ENCODE results near the gene DECR2.
"Not testable (repeated sequence)": the region's sequence is repeated elsewhere in the genome, so short reads cannot be mapped to it uniquely, and the experiment has no call there.

Gene DECR2

GRCh38 chr16:361341-361871 lies 40.3 kb upstream of the DECR2 start:
- Histone ChIP-seq H3K4me3 (ENCODE audit: low read length) (no peak overlapping the region), H3K4me1 (ENCODE audit: control insufficient read depth, low read depth, low read length) (no peaks in the 10 kb centered on the region), H3K36me3 (ENCODE audit: control insufficient read depth, low read depth, low read length) (peaks cover 3% of the 10 kb centered on the region), H3K27me3 (ENCODE audit: control insufficient read depth, insufficient read depth, low read length) (no peaks in the 10 kb centered on the region), H3K9ac (ENCODE audit: low read length) (no peak overlapping the region), H3K27ac (ENCODE audit: low read length) (no peak overlapping the region), H3K9me3 (ENCODE audit: control insufficient read depth, low read depth, low read length) (no peaks in the 10 kb centered on the region)

- no peaks in the 10 kb centered on the region for H3K4me1 ChIP-seq (ENCODE audit: control insufficient read depth, low read depth, low read length)
- no peak overlapping the region for H3K27ac ChIP-seq (ENCODE audit: low read length)
- H3K4me3 ChIP-seq (ENCODE audit: low read length) = no peak overlapping the region
- no peak overlapping the region for H3K9ac ChIP-seq (ENCODE audit: low read length)
- H3K9me3 ChIP-seq (ENCODE audit: control insufficient read depth, low read depth, low read length) = no peaks in the 10 kb centered on the region
- peaks cover 8% of the 10 kb centered on the region for H3K36me3 ChIP-seq (ENCODE audit: control insufficient read depth, low read depth, low read length)
- no peaks in the 10 kb centered on the region for H3K27me3 ChIP-seq (ENCODE audit: control insufficient read depth, insufficient read depth, low read length)
Measured at GRCh38 chr16:361872-362701, 39.6 kb upstream of the DECR2 start.

- H3K27ac ChIP-seq (ENCODE audit: low read length); H3K9ac ChIP-seq (ENCODE audit: low read length): not testable (repeated sequence)
Measured at GRCh38 chr16:362702-362999, 39.0 kb upstream of the DECR2 start.

GRCh38 chr16:363110-363765 lies 38.4 kb upstream of the DECR2 start:
- Histone ChIP-seq H3K9me3 (ENCODE audit: control insufficient read depth, low read depth, low read length) (no peaks in the 10 kb centered on the region), H3K27me3 (ENCODE audit: control insufficient read depth, insufficient read depth, low read length) (no peaks in the 10 kb centered on the region), H3K4me3 (ENCODE audit: low read length) (no peak overlapping the region)

More at GRCh38 chr16:362702-362999, 39.0 kb upstream of the DECR2 start:
- not testable (repeated sequence) for H3K27me3 ChIP-seq (ENCODE audit: control insufficient read depth, insufficient read depth, low read length); H3K4me1 ChIP-seq (ENCODE audit: control insufficient read depth, low read depth, low read length); H3K4me3 ChIP-seq (ENCODE audit: low read length); H3K9me3 ChIP-seq (ENCODE audit: control insufficient read depth, low read depth, low read length)
- H3K36me3 ChIP-seq (ENCODE audit: control insufficient read depth, low read depth, low read length) = peaks cover 13% of the 10 kb centered on the region

GRCh38 chr16:363766-364490 lies 37.8 kb upstream of the DECR2 start:
- no peak overlapping the region for H3K27ac ChIP-seq (ENCODE audit: low read length)
- peaks cover 26% of the 10 kb centered on the region for H3K36me3 ChIP-seq (ENCODE audit: control insufficient read depth, low read depth, low read length)
- H3K27me3 ChIP-seq (ENCODE audit: control insufficient read depth, insufficient read depth, low read length) = no peaks in the 10 kb centered on the region
- no peaks in the 10 kb centered on the region for H3K9me3 ChIP-seq (ENCODE audit: control insufficient read depth, low read depth, low read length)
- no peak overlapping the region for H3K9ac ChIP-seq (ENCODE audit: low read length)
- no peak overlapping the region for H3K4me3 ChIP-seq (ENCODE audit: low read length)
- H3K4me1 ChIP-seq (ENCODE audit: control insufficient read depth, low read depth, low read length) = no peaks in the 10 kb centered on the region

More at GRCh38 chr16:363110-363765, 38.4 kb upstream of the DECR2 start:
- H3K27ac ChIP-seq (ENCODE audit: low read length) = no peak overlapping the region
- no peak overlapping the region for H3K9ac ChIP-seq (ENCODE audit: low read length)
- peaks cover 19% of the 10 kb centered on the region for H3K36me3 ChIP-seq (ENCODE audit: control insufficient read depth, low read depth, low read length)
- H3K4me1 ChIP-seq (ENCODE audit: control insufficient read depth, low read depth, low read length) = no peaks in the 10 kb centered on the region

GRCh38 chr16:364595-365491 lies 36.8 kb upstream of the DECR2 start:
- no peaks in the 10 kb centered on the region for H3K9me3 ChIP-seq (ENCODE audit: control insufficient read depth, low read depth, low read length)
- H3K36me3 ChIP-seq (ENCODE audit: control insufficient read depth, low read depth, low read length) = peaks cover 28% of the 10 kb centered on the region
- H3K4me1 ChIP-seq (ENCODE audit: control insufficient read depth, low read depth, low read length) = no peaks in the 10 kb centered on the region
- H3K4me3 ChIP-seq (ENCODE audit: low read length) = no peak overlapping the region
- H3K27ac ChIP-seq (ENCODE audit: low read length) = no peak overlapping the region
- H3K9ac ChIP-seq (ENCODE audit: low read length) = no peak overlapping the region
- H3K27me3 ChIP-seq (ENCODE audit: control insufficient read depth, insufficient read depth, low read length) = no peaks in the 10 kb centered on the region

- Histone ChIP-seq H3K4me3 (ENCODE audit: low read length) (no peak overlapping the region), H3K9ac (ENCODE audit: low read length) (no peak overlapping the region), H3K4me1 (ENCODE audit: control insufficient read depth, low read depth, low read length) (no peaks in the 10 kb centered on the region), H3K27me3 (ENCODE audit: control insufficient read depth, insufficient read depth, low read length) (no peaks in the 10 kb centered on the region), H3K9me3 (ENCODE audit: control insufficient read depth, low read depth, low read length) (no peaks in the 10 kb centered on the region), H3K27ac (ENCODE audit: low read length) (no peak overlapping the region), H3K36me3 (ENCODE audit: control insufficient read depth, low read depth, low read length) (peaks cover 30% of the 10 kb centered on the region)
Measured at GRCh38 chr16:366476-366875, 35.2 kb upstream of the DECR2 start.

GRCh38 chr16:367333-367903 lies 34.3 kb upstream of the DECR2 start:
- H3K9me3 ChIP-seq (ENCODE audit: control insufficient read depth, low read depth, low read length) = no peaks in the 10 kb centered on the region
- H3K27ac ChIP-seq (ENCODE audit: low read length) = no peak overlapping the region
- no peaks in the 10 kb centered on the region for H3K4me1 ChIP-seq (ENCODE audit: control insufficient read depth, low read depth, low read length)
- H3K4me3 ChIP-seq (ENCODE audit: low read length) = no peak overlapping the region
- H3K36me3 ChIP-seq (ENCODE audit: control insufficient read depth, low read depth, low read length) = peaks cover 36% of the 10 kb centered on the region
- H3K9ac ChIP-seq (ENCODE audit: low read length) = no peak overlapping the region
- no peaks in the 10 kb centered on the region for H3K27me3 ChIP-seq (ENCODE audit: control insufficient read depth, insufficient read depth, low read length)

- H3K4me1 ChIP-seq (ENCODE audit: control insufficient read depth, low read depth, low read length) = no peaks in the 10 kb centered on the region
- peaks cover 42% of the 10 kb centered on the region for H3K36me3 ChIP-seq (ENCODE audit: control insufficient read depth, low read depth, low read length)
- H3K27me3 ChIP-seq (ENCODE audit: control insufficient read depth, insufficient read depth, low read length) = no peaks in the 10 kb centered on the region
- H3K9me3 ChIP-seq (ENCODE audit: control insufficient read depth, low read depth, low read length) = no peaks in the 10 kb centered on the region
- H3K27ac ChIP-seq (ENCODE audit: low read length) = no peak overlapping the region
- no peak overlapping the region for H3K9ac ChIP-seq (ENCODE audit: low read length)
- H3K4me3 ChIP-seq (ENCODE audit: low read length) = no peak overlapping the region
Measured at GRCh38 chr16:368388-369158, 33.1 kb upstream of the DECR2 start.

GRCh38 chr16:369275-369865 lies 32.3 kb upstream of the DECR2 start:
- H3K4me1 ChIP-seq (ENCODE audit: control insufficient read depth, low read depth, low read length) = no peaks in the 10 kb centered on the region
- H3K27me3 ChIP-seq (ENCODE audit: control insufficient read depth, insufficient read depth, low read length) = no peaks in the 10 kb centered on the region
- H3K36me3 ChIP-seq (ENCODE audit: control insufficient read depth, low read depth, low read length) = peaks cover 48% of the 10 kb centered on the region
- peak overlapping the region; percentile 64 for H3K4me3 ChIP-seq (ENCODE audit: low read length)
- H3K9ac ChIP-seq (ENCODE audit: low read length) = peak overlapping the region; percentile 39
- H3K27ac ChIP-seq (ENCODE audit: low read length) = no peak overlapping the region
- H3K9me3 ChIP-seq (ENCODE audit: control insufficient read depth, low read depth, low read length) = no peaks in the 10 kb centered on the region

Measured in iPS-18a (cell line).